Dermis microvascular lymphatic vessel endothelial cell (primary cell): ENCODE data around the gene PARD3. TPM values are rescaled to one million over a fixed set of nuclear protein-coding genes. Genes with fewer than 3 reads are reported as not detected.
"Not testable (repeated sequence)": the region's sequence is repeated elsewhere in the genome, so short reads cannot be mapped to it uniquely, and the experiment has no call there.

ENCODE experiments used
- DNase-seq, 2 donors: peaks; one replicate each; pipeline versions ENCODE4 v3.0.0 to v3.0.0-alpha.2; 2010; ENCODE audit warnings: low read depth in 2 of 2
- total RNA-seq: library from RNA; depleted of rRNA; stranded (reverse); fragments of >200 nt; gene quantifications from 2 replicates; pipeline ENCODE4 v1.2.1, GENCODE V29; 2014

PARD3 gene
- total RNA-seq, 1 donor from 2014 or later: 22.6 TPM

DNA sequence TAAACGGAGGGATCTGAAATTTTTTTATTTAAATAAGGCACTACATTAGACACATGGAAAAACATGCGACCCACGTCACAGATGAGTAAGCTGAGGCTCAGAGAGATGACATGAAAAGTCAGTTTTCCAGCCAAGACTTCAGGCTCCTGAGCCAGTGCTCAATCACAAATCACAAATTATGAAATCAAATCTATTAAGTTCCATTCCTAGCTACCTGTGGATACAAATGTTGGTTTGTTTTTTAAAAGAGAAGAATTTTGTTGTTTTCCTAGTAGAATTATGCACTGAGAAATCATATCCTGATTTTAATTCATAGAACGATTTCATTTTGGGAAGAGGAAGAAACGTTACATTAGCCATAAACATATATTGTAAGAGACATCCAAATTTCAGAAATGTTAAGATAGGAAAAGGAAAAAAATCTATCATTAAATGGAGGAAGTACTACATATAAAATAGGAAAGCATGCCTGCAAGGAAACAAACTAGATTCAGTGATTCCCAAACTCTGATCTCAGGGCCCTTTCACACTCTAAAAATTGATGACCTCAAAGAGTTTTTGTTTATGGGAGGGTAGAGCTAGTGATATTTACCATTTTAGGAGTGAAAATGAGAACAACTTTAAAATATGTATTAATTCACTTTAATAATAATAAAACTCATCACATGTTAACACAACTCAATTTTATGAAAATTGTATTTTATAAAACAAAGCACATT, 340.4 kb downstream of the PARD3 start:
- no peak for DNase-seq

DNA sequence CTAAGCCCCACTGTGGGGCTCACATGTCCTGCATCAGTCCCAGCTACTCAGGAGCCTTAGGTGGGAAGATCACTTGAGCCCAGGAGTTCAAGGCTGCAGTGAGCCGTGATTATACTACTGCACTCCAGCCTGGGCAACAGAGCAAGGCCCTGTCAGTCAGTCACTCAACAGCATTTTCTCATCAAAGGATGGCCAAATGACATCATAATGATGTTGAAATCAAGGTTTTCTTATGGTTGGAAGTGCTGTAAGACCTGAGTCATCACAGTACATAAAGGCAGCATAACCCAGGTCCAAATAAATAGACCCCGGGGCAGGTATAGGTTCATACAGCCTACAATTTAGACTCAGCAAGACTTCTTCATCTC, 341.1 kb downstream of the PARD3 start:
- DNase-seq: no peak

DNA sequence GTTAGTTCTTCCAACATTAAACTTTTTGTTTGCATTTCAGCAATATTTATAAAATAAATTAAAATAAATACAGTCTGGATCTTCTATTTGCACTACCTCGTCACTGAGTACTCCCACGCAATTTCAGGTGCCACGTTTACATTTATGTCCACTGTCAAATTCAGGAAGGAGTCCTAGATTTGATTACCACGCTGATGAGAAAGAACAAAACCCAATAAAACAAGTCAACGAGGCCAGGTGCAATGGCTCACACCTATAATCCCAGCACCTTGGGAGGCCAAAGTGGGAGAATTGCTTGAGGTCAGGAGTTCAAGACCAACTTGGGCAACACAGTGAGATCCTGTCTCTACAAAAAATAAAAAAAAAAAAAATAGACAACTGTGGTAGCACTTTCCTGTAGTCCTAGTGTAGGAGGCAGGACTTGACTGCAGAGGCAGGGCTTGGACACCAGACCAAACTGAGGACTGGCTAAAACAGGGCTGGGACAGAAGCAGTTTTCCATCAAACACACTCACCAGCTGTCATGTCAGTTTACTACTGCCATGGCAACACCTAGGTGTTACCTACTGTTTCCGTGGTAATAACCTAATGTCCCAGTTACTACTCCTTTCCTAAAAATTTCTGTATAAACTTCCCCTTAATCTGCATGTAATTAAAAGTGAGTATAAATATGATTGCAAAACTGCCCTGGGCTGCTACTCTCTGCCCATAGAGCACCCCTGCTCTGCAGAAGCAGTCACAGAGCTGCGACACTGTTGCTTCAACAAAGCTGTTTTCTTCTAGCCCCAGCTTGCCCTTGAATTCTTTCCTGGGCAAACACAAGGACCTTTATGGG, 341.7 kb downstream of the PARD3 start:
- DNase-seq: no peak

DNA sequence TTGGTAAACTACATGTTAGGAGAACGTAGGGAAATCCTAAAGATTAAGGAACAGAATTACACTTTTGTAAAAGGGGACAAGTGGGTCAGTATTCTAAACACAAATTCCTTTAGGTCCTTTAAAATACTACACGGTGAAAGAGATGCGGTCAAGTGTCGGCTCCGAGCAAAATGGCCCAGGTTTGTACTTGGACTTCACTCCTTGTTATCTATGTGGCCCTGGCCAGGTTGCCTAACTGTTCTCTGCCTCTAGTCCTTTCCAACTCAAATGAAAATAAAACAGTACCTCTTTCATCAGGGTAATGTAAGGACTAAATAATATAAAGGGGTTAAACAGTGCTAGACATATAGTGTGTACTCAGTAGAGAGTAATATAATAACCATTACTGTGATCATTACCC, 344.8 kb downstream of the PARD3 start:
- DNase-seq: no peak

DNA sequence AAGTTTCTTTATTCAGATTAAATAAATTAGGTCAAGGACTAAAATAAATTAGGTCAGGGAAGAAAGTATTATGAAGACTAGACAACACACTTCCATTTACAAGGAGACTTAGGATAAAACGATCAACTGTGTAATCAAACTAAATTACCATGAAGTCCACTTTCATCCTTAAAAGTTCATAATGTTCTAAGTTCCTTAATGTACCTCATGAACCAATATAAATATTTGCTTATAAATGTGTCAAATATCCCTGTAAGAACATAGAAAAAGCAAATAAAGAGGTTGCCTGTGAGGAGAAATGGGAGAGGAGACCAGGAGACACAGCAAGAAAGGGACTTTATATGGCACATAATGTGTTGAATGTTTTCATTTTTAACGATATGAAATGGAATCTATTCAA, 345.6 kb downstream of the PARD3 start:
- no peak for DNase-seq

DNA sequence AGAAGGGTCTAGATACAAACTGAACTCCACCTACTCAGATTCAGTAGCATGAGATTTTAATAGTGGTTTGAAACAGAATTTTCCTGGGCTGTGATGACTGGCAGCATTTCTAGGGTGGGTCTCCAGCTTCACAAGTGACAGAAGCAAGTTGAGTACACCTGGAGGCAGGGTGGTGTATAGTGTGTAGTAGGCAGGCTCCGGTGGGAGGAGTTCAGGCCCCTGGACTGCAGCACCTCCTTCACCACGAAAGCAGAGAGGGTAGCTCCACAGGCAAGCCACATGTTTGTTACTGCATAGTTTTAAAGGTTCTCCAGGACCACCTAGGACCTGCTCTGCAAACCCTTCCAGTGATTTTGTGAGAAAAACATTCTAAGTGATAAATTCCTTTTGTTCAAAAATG, 347.2 kb downstream of the PARD3 start:
- DNase-seq: no peak

DNA sequence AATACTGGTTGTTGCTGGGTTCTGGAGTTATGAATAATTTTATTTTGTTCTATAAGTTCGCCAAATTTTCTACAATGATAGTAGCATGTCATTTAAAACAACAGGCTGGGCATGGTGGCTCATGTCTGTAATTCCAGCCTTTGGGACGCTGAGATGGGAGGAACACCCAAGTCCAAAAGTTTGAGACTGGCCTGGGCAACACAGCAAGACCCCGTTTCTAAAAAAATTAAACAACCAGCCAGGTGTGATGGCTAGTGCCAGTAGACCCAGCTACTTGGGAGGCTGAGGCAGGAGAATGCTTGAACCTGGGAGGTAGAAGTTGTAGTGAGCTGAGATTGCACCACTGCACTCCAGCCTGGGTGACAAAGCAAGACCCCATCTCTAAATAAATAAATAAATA, 347.7 kb downstream of the PARD3 start:
- DNase-seq: no peak

DNA sequence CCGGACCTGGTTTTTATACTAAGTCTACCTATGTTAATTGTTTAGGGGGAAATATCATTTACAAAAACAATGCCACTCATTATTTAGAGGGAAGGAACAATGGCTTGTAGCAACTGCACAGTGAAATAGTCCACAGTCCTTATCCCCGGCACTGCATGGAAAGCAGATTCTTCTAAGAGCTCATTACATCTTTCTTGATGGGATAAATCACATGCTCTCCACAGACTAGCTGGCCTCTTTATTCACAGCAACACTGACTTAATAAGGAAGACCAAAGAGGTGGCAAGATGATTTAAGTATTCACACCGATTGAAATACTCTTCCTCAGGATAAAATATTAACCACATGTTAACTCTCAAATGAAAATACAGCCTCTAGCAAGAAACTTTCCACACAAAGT, 349.4 kb downstream of the PARD3 start:
- no peak for DNase-seq

DNA sequence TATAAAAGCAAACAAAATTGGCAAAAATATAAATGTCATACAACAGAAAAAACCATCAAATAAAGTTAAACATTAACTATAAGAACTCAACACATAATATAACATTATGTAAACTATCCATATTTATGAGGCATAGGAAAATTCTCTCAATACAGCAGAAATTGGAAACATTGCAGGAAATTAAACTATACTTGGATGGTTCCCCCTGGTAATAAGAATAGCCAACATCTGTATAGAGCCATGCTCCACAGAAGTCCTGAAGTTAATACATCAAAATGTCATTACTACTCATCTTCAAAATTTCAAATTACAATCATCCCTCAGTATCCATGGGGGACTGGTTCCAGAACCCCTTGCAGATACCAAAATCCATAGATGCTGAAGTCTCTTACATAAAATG, 350.5 kb downstream of the PARD3 start:
- no peak for DNase-seq

DNA sequence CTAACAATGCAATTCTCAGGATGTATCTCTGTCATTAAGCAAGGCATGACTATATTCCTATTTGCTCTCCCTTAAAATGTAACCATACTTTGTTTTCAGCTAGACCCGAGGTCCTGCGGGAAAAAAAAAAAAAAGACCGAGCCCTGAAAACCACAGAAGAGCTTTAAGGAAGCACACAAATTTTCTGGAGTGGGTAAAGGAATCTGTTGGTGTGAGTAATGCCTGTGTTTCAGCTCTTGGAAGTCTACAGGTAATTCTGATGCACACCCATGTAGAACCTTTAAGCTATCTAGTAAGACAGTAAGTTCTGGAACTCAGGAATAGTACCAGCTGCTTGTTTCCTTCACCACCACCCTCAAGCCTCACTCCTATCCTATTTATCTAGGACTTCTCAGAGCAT, 351.1 kb downstream of the PARD3 start:
- DNase-seq: no peak

DNA sequence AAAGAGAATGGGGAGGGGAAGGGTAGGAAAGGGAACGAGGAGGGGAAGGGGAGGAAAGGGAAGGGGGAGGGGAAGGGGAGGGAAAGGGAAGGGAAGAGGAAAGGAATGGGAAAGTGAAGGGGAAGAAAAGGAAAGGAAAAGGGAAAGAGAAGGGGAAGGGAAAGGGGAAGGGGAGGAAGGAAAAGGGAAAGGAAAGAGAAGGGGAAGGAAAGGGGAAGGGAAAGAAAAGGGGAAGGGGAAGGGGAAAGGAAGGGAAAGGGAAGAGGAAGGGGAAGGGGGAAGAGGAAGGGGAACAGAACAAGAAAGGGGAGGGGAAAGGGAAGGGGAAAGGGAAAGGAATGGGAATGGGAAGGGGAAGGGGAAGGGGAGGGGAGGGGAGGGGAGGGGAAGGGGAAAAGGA, 352.1 kb downstream of the PARD3 start:
- DNase-seq: no peak

DNA sequence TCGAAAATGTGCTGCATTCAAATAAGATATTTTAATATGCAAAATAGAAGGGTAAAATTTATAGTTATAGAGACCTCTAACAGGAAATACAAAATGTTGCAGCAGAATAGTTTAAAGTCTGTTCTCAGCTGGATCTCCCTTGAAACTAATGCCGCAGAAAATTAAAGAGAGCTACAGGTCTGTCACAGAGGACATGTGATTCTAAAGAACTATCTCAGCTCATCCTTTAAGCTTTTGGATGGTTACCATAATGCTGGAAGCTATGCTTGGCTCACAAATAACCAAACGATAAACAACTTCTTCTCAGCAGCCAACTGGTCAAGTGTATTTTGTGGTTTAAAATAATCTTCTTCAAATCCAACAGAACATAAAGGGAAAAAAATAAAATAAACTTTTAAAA, 353.0 kb downstream of the PARD3 start:
- no peak for DNase-seq

DNA sequence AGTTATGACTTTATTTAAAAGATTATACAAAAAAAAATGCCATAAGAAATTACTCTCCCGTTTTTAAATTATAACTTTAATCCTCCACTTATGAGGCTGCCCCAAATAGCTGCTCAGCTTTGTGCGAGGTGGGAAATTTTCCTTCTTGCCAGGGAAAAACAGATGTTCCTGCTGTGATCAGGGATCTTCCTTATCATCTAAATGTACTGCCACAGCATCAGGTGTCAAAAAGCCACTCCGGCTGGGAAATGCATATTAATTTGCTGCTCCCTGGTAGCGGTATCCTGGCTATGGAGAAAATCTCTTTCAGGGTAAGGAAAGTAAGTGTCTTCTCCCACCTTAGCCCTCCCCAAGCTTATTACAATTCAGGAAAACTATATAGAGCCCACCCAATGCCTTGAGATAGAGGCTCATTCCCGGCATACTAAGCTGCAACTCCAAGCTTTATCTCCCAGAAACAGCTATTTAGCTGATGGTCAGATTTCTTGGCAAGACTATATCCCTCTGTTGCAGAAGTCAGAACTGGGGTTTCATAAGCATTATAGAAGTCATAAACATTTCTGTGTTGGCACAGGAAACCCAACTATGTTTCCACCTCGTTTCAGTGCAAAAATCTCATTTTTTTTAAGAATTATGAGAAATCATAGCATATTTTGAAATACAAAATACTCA, 360.4 kb downstream of the PARD3 start:
- DNase-seq: no peak

DNA sequence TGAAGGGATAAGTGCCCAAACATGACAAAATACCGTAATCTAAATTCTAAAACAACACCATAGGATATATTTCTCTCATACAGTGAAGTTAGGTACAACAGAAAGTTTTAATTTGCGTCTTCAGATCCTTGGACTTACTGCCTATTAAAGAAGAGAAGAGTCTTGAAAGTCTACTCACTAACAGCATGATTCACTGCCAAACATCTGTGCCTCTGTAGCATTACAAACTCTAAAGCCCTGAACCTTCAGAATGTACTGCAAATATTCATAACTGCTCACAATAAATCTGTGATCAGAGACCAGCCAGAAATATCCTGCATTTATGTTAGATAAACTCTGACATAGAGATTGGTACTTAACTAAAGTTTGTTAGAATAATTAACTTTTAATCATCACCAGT, 365.3 kb downstream of the PARD3 start:
- no peak for DNase-seq

DNA sequence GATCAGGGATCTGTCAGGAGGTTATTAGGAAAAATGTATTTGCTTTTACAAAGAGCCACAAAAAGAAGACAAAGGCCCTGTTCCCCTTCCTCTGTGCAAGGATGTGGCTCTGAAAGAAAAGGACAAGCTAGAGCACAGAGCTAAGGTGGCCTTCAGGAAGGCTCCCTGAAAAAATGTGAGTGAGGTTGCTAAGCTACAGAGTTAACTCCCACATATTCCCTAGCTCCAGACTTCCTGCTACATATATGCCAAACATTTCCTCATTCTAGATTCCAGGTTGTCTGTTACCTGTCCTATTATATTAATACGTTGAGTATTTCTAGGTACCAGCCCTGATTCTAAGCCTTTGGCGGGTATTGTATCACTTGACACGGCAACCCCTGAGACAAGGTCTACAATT, 369.0 kb downstream of the PARD3 start:
- no peak for DNase-seq

DNA sequence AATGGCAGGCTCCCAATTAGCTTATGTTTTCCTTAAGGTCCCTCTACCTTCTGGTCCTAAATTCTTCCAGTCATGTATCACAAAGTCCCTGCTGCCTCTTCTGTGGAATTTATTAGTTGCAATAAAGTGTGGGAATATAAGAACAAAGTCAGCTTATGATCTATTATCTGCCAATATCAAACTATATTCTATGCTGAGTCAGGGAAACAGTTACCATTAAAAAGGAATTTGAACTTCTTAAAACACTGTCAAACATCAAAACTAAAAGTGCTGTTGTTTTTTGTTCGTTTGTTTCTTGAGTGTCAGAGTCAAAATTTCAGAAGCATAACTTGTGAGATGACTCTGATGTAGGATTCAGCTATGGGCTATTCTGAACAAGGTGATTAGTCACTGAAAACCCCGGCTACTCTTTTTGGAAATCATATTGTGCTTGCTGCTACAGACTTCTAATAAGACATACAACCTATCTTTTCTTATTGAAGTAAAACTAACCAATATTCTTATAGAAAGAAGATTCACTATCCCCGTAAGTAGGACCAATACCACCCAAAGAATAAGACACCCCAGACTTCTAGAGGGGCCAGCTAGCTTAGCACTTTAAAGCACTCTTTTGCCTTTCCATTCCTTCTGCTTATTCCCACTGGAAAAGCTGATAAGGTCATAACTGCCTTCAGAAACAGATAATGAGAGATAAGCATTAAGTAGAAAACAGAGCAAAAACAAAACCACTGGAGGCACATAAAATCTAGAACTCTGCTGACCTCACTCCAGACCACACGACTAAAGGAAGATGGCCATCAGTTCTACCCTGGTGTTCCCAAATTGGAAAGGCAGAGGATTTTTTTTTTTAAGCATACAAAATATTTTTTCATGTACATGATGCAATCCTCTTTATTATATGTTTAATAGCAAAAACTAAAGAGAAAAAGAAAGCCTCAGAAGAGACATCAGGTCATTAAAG, 370.6 kb downstream of the PARD3 start:
- no peak for DNase-seq

DNA sequence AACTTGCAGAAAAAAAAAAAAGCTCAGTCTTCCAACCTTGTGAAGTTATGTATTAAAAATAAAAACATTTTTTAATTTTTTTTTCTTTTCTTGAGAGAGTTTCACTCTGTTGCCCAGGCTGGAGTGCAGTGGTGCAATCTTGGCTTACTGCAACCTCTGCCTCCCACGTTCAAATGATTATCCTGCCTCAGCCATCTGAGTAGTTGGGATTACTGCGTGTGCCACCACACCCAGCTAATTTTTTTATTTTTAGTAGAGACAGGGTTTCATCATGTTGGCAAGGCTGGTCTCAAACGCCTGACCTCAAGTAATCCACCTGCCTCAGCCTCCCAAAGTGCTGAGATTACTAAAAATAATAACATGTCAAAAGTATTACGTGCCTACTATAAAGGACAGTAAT, 375.7 kb downstream of the PARD3 start:
- DNase-seq: not testable (repeated sequence)

DNA sequence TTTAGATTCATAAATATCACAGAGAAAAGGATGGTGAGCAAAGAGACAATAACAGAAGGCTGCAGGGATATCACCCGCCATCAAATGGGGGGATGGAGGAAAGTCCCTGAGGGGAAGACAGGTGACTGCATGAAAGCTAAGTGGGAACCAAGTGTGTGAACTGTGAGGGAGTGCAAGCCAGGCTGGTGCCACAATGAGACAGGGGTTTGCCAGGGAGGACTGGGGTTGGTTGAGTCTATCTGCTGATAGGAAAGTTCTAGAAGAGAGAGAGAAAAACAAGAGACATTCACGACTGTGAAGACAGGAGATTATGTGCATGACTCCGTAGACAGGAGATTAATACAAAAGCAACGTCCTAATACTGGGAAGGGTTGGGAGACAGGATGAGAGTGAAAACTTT, 376.4 kb downstream of the PARD3 start:
- no peak for DNase-seq

DNA sequence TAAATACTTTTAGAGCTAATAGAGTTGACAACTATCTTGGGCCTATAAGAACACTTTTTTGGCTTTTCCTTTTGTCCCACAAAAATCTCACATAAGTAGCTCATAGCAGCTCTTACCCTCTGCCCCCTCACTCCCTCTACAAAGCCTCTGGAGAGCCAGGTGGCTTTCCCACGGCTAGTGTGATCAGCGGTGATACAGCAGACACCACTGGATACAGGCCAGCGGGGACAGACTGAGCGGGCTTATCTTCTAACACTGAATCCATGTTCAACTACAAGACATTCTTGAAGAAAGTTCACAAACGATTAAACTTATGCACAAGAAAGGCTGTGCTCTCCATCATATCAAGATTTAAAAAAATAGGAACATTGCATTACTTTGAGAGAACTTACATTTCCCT, 377.2 kb downstream of the PARD3 start:
- DNase-seq: no peak

DNA sequence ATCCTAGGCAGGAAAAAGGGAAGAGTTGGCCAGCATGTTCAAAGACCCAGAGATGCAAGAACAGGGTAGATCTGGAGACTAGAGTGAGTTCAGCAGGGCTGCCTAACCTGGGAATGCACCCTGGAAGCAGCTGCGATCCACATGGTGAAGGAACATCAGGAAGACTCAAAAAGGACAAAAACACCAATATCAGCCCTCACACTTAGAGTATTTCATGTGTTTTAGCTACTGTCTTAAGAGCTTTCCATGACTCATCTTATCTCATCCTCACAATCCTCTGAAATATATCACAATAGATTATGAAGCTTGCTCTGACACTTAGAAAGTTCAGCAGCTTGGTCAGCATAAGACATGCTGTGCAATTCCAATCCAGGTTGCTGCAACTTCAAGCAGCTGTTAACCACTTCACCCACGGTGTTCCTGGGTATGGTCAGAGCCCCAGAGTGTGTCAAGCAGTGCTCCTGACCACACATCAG, 380.9 kb downstream of the PARD3 start:
- peak in 1 of 2 donors; percentile 15 for DNase-seq
